Right cardiac atrium (tissue), 5 donors: ENCODE data around the gene CFAP57. TPM values are rescaled to one million over a fixed set of nuclear protein-coding genes. Genes with fewer than 3 reads are reported as not detected.
A peak's percentile ranks its signal among the peaks of the same experiment; 100 is the strongest.

Experiments
- ATAC-seq, 2 donors: fragments of 200-7000 bp; cut with Tn5 transposase; one replicate each; pipeline versions ENCODE4 v1.8.0 to v1.9.1; 2020; ENCODE audit warnings: moderate library complexity in 2 of 2, mild to moderate bottlenecking in 1 of 2
- DNase-seq, 3 donors: peaks; one replicate each; pipeline ENCODE4 v3.0.0-alpha.2; 2020
- H3K27ac ChIP-seq: one replicate; pipeline ENCODE4 v1.5.1; 2013; ENCODE audit warnings: mild to moderate bottlenecking, low read length, control low read depth, moderate library complexity
- H3K27me3 ChIP-seq: one replicate; pipeline ENCODE4 v1.6.1; 2013; ENCODE audit not compliant: control insufficient read depth, insufficient read depth
- H3K4me1 ChIP-seq: one replicate; pipeline ENCODE4 v1.6.1; 2013; ENCODE audit warnings: low read length; ENCODE audit not compliant: control insufficient read depth, insufficient read depth
- H3K4me3 ChIP-seq: one replicate; pipeline ENCODE4 v1.5.1; 2013; ENCODE audit warnings: low read length, control low read depth
- H3K9me3 ChIP-seq: one replicate; pipeline ENCODE4 v1.6.1; 2013; ENCODE audit warnings: low read length; ENCODE audit not compliant: control insufficient read depth
- WGBS: extraction: QIAGEN DNeasy Blood & Tissue Kit; methylation state at CpG from one replicate; pipeline ENCODE4 v1.1.7; 2013; 5-methylcytosine and 5-hydroxymethylcytosine counted together
- intact Hi-C, 4 donors: fragments of 100-400 bp; cut with DNase I; formaldehyde crosslinking; loops; one replicate each; pipeline versions ENCODE4 v1.11.0 to v1.14.0; 2022 to 2023
- polyA plus RNA-seq: library from polyadenylated mRNA; stranded (reverse); fragments of 200-250 nt; gene quantifications from one replicate; pipeline ENCODE4 v1.2.3, GENCODE V29; 2013
- total RNA-seq, 4 donors: library from RNA; stranded (reverse); fragmentation: NEBNext Ultra II Directional; extraction: Animal tissue kit (Norgen Biotek cat#: 25700); gene quantifications; one replicate each; pipeline ENCODE4 v1.2.1, GENCODE V29; 2021
- donor health status: healthy with polysubstance abuse.
- donor health status: DM: no; HTN: yes; CAD: no.
- donor health status: DM: no; HTN: no; CAD: no.
- donor health status: DM: no; HTN: yes; CAD: no; lungs with severe emphysema.
- donor health status: DM: yes; HTN: yes; CAD: no.

The CFAP57 gene
- total and polyA plus RNA-seq, 5 donors, result 0.06 to 0.25 (median 0.11) TPM; not detected in 1

- Histone ChIP-seq H3K4me3 (no peak overlapping the region), H3K9me3 (no peaks in the 10 kb centered on the region), H3K27ac (peak overlapping the region; percentile 41), H3K27me3 (no peaks in the 10 kb centered on the region), H3K4me1 (peaks cover 3% of the 10 kb centered on the region)
- peak; percentile 63 to 69 for ATAC-seq
- 70% methylated on average over 10 of the region's 10 CpGs for WGBS
- DNase-seq, result no peak
- intact Hi-C loops, result no loop called here
Observed at GRCh38 chr1:43255438-43256210, 83.5 kb downstream of the CFAP57 start.

GRCh38 chr1:43256675-43257570 is 84.8 kb downstream of the CFAP57 start:
- ATAC-seq (peak; percentile 54 to 77), DNase-seq (no peak)
- Histone ChIP-seq H3K4me1 (peaks cover 3% of the 10 kb centered on the region), H3K4me3 (no peak overlapping the region), H3K9me3 (no peaks in the 10 kb centered on the region), H3K27ac (no peak overlapping the region), H3K27me3 (no peaks in the 10 kb centered on the region)
- 75% methylated on average over 8 of the region's 8 CpGs for WGBS
- intact Hi-C loops, result no loop called here

GRCh38 chr1:43258370-43258769 is 86.2 kb downstream of the CFAP57 start:
- Histone ChIP-seq H3K27ac (no peak overlapping the region), H3K9me3 (no peaks in the 10 kb centered on the region), H3K27me3 (no peaks in the 10 kb centered on the region), H3K4me3 (no peak overlapping the region), H3K4me1 (peaks cover 3% of the 10 kb centered on the region)
- ATAC-seq (no peak), DNase-seq (no peak)
- 70% methylated on average over 3 of the region's 3 CpGs for WGBS
- intact Hi-C loops, result no loop called here

- intact Hi-C loops, result no loop called here
- H3K4me3 ChIP-seq, result no peak overlapping the region
- DNase-seq, result no peak
- WGBS, result 86% methylated on average over 4 of the region's 4 CpGs
- no peaks in the 10 kb centered on the region for H3K27me3 ChIP-seq
- no peak overlapping the region for H3K27ac ChIP-seq
- ATAC-seq, result no peak
- no peaks in the 10 kb centered on the region for H3K4me1 ChIP-seq
- no peaks in the 10 kb centered on the region for H3K9me3 ChIP-seq
Observed at GRCh38 chr1:43265431-43265830, 93.3 kb downstream of the CFAP57 start.

GRCh38 chr1:43266881-43267280 is 94.8 kb downstream of the CFAP57 start:
- WGBS, result 92% methylated on average over 1 of the region's 1 CpG
- Histone ChIP-seq H3K27me3 (no peaks in the 10 kb centered on the region), H3K27ac (no peak overlapping the region), H3K4me3 (no peak overlapping the region), H3K9me3 (no peaks in the 10 kb centered on the region), H3K4me1 (no peaks in the 10 kb centered on the region)
- intact Hi-C loops, result no loop called here
- DNase-seq, result no peak
- no peak for ATAC-seq

GRCh38 chr1:43267291-43267805 is 95.2 kb downstream of the CFAP57 start:
- intact Hi-C loops, result no loop called here
- no peak overlapping the region for H3K4me3 ChIP-seq
- no peaks in the 10 kb centered on the region for H3K27me3 ChIP-seq
- no peaks in the 10 kb centered on the region for H3K4me1 ChIP-seq
- H3K9me3 ChIP-seq, result no peaks in the 10 kb centered on the region
- H3K27ac ChIP-seq, result no peak overlapping the region
- WGBS, result 84% methylated on average over 9 of the region's 9 CpGs
- DNase-seq (no peak), ATAC-seq (no peak)

GRCh38 chr1:43267818-43268425 is 95.8 kb downstream of the CFAP57 start:
- no peaks in the 10 kb centered on the region for H3K4me1 ChIP-seq
- no peak overlapping the region for H3K27ac ChIP-seq
- no peaks in the 10 kb centered on the region for H3K9me3 ChIP-seq
- no peaks in the 10 kb centered on the region for H3K27me3 ChIP-seq
- intact Hi-C loops, result no loop called here
- ATAC-seq (no peak), DNase-seq (no peak)
- WGBS, result 88% methylated on average over 3 of the region's 3 CpGs
- H3K4me3 ChIP-seq, result no peak overlapping the region

- Histone ChIP-seq H3K27me3 (no peaks in the 10 kb centered on the region), H3K27ac (no peak within 1 kb of the TSS), H3K4me3 (peak within 1 kb of the TSS; percentile 11), H3K9me3 (no peaks in the 10 kb centered on the region), H3K4me1 (peaks cover 2% of the 10 kb centered on the region)
- DNase-seq (no peak), ATAC-seq (no peak)
- WGBS, result 84% methylated on average over 7 of the region's 7 CpGs
- intact Hi-C loops, result no loop called here
Observed at GRCh38 chr1:43269627-43270375, 97.7 kb downstream of the CFAP57 start, which contains the start of gene TMEM125. TSS of gene TMEM125 (plus strand) at chr1:43269983. CDS start at chr1:43272723, 2,740 bp downstream.

GRCh38 chr1:43270421-43271095 is 98.4 kb downstream of the CFAP57 start:
- H3K4me1 ChIP-seq, result peaks cover 2% of the 10 kb centered on the region
- ATAC-seq, result peak; percentile 11 to 47
- no peaks in the 10 kb centered on the region for H3K9me3 ChIP-seq
- DNase-seq, result peak in 2 of 3 donors; percentile 56 to 59
- no peak overlapping the region for H3K27ac ChIP-seq
- peak overlapping the region; percentile 11 for H3K4me3 ChIP-seq
- H3K27me3 ChIP-seq, result no peaks in the 10 kb centered on the region
- intact Hi-C loops, result no loop called here
- 16% methylated on average over 29 of the region's 29 CpGs for WGBS
